ENCODE results near the gene IGHMBP2.

Gene IGHMBP2

DNA sequence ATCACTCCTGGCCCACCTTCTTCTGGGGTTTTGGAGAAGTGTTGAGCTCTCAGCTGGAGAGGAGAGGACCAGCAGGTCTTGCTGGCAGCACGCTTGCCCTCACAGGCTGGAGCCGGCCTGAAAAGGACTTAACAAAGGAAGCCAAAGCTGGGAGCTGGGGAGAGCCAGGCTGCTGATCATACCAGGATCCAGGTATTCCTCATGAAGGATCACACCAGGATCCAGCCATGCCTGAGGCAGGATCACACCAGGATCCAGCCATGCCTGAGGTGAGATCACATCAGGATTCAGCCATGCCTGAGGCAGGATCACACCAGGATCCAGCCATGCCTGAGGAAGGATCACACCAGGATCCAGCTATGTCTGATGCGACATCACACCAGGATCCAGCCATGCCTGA is 60.1 kb downstream of the IGHMBP2 start:
- TF ChIP-seq, protein P1, sequence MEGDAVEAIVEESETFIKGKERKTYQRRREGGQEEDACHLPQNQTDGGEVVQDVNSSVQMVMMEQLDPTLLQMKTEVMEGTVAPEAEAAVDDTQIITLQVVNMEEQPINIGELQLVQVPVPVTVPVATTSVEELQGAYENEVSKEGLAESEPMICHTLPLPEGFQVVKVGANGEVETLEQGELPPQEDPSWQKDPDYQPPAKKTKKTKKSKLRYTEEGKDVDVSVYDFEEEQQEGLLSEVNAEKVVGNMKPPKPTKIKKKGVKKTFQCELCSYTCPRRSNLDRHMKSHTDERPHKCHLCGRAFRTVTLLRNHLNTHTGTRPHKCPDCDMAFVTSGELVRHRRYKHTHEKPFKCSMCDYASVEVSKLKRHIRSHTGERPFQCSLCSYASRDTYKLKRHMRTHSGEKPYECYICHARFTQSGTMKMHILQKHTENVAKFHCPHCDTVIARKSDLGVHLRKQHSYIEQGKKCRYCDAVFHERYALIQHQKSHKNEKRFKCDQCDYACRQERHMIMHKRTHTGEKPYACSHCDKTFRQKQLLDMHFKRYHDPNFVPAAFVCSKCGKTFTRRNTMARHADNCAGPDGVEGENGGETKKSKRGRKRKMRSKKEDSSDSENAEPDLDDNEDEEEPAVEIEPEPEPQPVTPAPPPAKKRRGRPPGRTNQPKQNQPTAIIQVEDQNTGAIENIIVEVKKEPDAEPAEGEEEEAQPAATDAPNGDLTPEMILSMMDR (IDR thresholded peaks at IDR 0.05; ENCODE audit: borderline replicate concordance, extremely low read depth, low read length, poor library complexity, severe bottlenecking): no peak
- no peak for TF ChIP-seq EZH2 (IDR thresholded peaks at IDR 0.05; ENCODE audit: borderline replicate concordance, low read depth, low read length, severe bottlenecking)
- Histone ChIP-seq H3K4me1 (ENCODE audit: insufficient read depth, low read length) (no peaks in the 10 kb centered on the region), H3K9me3 (ENCODE audit: insufficient read depth, low read length, severe bottlenecking) (no peaks in the 10 kb centered on the region), H3K9ac (ENCODE audit: low read depth, low read length) (no peak overlapping the region), H2AFZ (ENCODE audit: low read depth, low read length) (no peak overlapping the region), H3K79me2 (ENCODE audit: insufficient read depth, low read length) (no peaks in the 10 kb centered on the region), H3K27ac (ENCODE audit: low read length) (no peak overlapping the region), H3K27me3 (ENCODE audit: insufficient read depth, low read length, poor library complexity) (no peaks in the 10 kb centered on the region), H3K36me3 (ENCODE audit: insufficient read depth, low read length) (no peaks in the 10 kb centered on the region), H4K20me1 (ENCODE audit: insufficient read depth, low read length) (no peaks in the 10 kb centered on the region), H3K4me3 (ENCODE audit: low read depth in 1 of 2, low read length in 2 of 2) (no peak overlapping the region), H3K4me2 (ENCODE audit: insufficient read depth, low read length) (no peak overlapping the region)
- ATAC-seq (ENCODE audit: insufficient read depth, low read depth) (no peak), DNase-seq (no peak)

DNA sequence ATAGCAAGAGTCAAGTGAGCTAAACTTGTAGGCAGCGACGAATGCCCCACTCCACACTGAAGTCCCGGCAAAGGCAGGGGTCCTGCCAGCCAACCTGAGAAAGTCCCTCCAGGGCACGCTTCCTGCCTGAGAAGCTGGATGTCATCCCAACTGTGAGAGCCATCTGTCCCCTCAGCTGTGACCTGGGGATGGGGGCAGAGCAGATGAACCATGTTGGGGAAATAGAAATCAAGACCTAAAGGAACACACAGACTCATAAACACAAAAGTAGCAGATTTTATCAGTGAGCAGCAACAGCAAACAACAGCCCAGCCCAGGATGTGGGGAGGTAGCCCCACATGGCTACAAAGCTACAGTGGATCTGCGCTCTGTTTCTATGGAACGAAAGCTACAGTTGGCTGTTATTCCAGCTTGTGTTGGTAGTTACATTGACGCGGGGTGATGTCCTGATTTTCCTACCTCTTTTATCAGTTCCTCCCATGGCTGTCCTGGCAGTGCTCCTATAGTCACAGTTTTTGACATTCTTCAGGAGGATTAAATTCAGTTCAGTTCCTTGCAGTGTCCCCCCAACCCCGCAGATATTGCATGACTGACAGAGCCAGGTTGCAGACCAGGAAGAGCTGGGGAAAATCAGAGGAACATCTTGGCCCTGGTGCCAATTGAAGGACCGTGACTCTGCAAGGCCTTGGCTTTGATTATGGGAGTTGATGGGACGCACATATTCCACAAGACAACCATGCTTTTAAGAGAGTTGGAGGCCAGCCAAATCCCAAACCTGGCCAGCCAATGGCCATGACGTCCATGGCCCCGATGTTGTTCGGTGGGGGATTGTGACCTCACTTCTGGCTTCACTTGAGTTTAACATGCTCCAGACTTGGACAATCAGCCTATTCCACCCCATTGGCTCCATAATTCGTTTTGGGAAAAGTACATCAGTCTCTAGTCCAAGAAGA is 62.5 kb downstream of the IGHMBP2 start:
- DNase-seq (no peak), ATAC-seq (ENCODE audit: insufficient read depth, low read depth) (no peak)
- H3K4me2 ChIP-seq (ENCODE audit: insufficient read depth, low read length): no peak overlapping the region
- H3K36me3 ChIP-seq (ENCODE audit: insufficient read depth, low read length): no peaks in the 10 kb centered on the region
- TF ChIP-seq, protein P1 (IDR thresholded peaks at IDR 0.05; ENCODE audit: borderline replicate concordance, extremely low read depth, low read length, poor library complexity, severe bottlenecking): no peak
- no peak for TF ChIP-seq EZH2 (IDR thresholded peaks at IDR 0.05; ENCODE audit: borderline replicate concordance, low read depth, low read length, severe bottlenecking)
- no peaks in the 10 kb centered on the region for H3K27me3 ChIP-seq (ENCODE audit: insufficient read depth, low read length, poor library complexity)
- no peaks in the 10 kb centered on the region for H3K9me3 ChIP-seq (ENCODE audit: insufficient read depth, low read length, severe bottlenecking)
- no peaks in the 10 kb centered on the region for H4K20me1 ChIP-seq (ENCODE audit: insufficient read depth, low read length)
- no peak overlapping the region for H2AFZ ChIP-seq (ENCODE audit: low read depth, low read length)
- H3K27ac ChIP-seq (ENCODE audit: low read length): no peak overlapping the region
- no peaks in the 10 kb centered on the region for H3K4me1 ChIP-seq (ENCODE audit: insufficient read depth, low read length)
- H3K4me3 ChIP-seq (ENCODE audit: low read depth in 1 of 2, low read length in 2 of 2): no peak overlapping the region
- no peak overlapping the region for H3K9ac ChIP-seq (ENCODE audit: low read depth, low read length)
- H3K79me2 ChIP-seq (ENCODE audit: insufficient read depth, low read length): no peaks in the 10 kb centered on the region

DNA sequence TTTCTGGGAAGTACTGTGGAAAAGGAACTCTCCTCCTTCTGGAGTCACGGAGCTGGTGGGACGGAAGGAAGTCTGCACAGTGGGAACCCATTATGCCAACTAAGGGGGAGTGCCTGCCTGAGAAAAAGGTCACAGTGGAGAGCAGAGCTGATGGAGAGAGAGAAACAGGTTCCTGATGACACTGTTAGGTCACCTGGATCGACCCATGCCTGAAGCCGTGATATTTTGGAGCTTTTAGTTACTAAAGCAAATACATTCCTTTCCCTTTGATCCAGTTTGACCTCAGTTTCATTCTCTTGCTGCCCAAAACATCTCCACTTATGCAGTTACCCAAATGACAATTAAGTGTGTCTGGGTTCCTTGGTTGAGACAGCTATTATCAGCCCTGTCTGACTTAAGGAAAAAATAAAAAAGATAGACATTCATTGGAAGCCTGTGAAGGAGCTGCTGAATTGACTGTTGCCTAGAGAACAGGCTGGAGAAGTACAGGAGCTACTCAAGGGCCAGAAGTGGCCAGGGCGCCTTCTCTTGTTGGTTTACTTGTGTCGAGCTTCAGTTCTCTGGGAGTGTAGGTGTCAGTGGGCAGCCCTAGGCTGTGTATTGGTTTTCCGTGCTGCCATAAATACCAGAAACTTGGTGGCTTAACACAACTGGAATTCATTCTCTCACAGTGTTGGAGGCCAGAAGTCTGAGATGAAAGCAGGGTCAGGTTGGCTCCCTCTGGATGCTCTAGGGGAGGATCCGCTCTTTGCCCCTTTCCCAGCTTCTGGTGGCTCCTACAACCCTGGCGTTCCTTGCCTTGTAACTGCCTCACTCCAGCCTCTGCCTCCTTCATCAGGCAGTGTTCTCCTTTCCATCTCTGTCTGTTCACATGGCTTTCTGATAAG is 63.4 kb downstream of the IGHMBP2 start:
- H3K27me3 ChIP-seq (ENCODE audit: insufficient read depth, low read length, poor library complexity): no peaks in the 10 kb centered on the region
- H3K27ac ChIP-seq (ENCODE audit: low read length): no peak overlapping the region
- ATAC-seq (ENCODE audit: insufficient read depth, low read depth) (no peak), DNase-seq (no peak)
- no peak for TF ChIP-seq EZH2 (IDR thresholded peaks at IDR 0.05; ENCODE audit: borderline replicate concordance, low read depth, low read length, severe bottlenecking)
- TF ChIP-seq, protein P1 (IDR thresholded peaks at IDR 0.05; ENCODE audit: borderline replicate concordance, extremely low read depth, low read length, poor library complexity, severe bottlenecking): no peak
- no peak overlapping the region for H3K4me3 ChIP-seq (ENCODE audit: low read depth in 1 of 2, low read length in 2 of 2)
- H2AFZ ChIP-seq (ENCODE audit: low read depth, low read length): no peak overlapping the region
- H3K36me3 ChIP-seq (ENCODE audit: insufficient read depth, low read length): no peaks in the 10 kb centered on the region
- no peak overlapping the region for H3K9ac ChIP-seq (ENCODE audit: low read depth, low read length)
- H4K20me1 ChIP-seq (ENCODE audit: insufficient read depth, low read length): no peaks in the 10 kb centered on the region
- no peaks in the 10 kb centered on the region for H3K79me2 ChIP-seq (ENCODE audit: insufficient read depth, low read length)
- no peaks in the 10 kb centered on the region for H3K4me1 ChIP-seq (ENCODE audit: insufficient read depth, low read length)
- no peak overlapping the region for H3K4me2 ChIP-seq (ENCODE audit: insufficient read depth, low read length)
- H3K9me3 ChIP-seq (ENCODE audit: insufficient read depth, low read length, severe bottlenecking): no peaks in the 10 kb centered on the region

Data from DND-41 (cell line).